Raji (cell line): ENCODE measurements around the gene EEIG1.

Experiments used
- POLR2A ChIP-seq: IDR thresholded peaks from 2 replicates; pipeline ENCODE4 v1.6.1; 2011; ENCODE audit warnings: low read depth, low read length, control low read depth; ENCODE audit not compliant: insufficient read depth

EEIG1 gene

DNA sequence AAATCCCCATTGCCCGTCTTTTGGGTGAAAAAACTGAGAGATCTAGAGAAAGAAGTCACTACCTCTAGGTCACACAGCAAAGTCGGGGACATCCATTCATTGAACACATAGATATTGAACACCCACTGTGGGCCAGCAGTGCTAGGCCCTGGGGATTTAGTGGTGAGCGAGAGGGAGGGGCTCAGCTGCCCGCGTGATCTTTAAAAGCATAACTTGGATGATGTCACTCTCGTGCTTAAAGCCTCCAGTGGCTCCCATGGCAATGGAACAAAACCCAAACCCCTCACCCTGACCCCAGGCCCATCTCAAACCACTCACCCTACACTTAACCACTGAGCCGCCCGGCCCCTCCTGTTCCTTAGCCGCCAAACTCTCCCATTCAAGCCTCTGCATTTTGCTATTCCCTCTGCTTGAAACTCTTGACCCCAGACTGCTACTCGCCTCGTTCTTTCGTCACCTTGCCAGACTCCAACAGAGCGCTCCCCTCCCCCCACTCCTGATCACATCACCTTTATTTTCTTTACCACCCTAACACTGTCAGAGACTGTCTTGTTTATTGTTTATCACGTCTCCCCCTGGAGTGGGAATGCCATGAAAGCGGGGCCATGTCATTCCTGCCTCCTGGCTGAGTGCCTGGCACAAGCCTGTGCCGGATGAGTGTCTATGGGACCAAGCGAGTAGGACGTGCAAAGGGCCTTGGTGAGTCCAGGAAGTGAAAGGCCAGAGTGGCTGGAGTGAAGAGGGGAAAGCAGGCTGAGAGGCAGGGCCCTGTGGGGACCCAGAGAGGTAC lies 49.5 kb downstream of the EEIG1 start:
- no peak for TF ChIP-seq POLR2A
